Measurements from ENCODE around the gene DGKD.

- TF ChIP-seq BMI1 (IDR thresholded peaks at IDR 0.05; ENCODE audit: low read length) (no peak), FOS (IDR thresholded peaks at IDR 0.05; ENCODE audit: extremely low read depth, insufficient read length) (no peak), GTF2F1 (IDR thresholded peaks at IDR 0.05; ENCODE audit: low read depth, low read length) (no peak), KDM4B (IDR thresholded peaks at IDR 0.05; ENCODE audit: borderline replicate concordance in 2 of 2, low read depth in 1 of 2) (no peak)
Measured at GRCh38 chr2:233409286-233409991, 55.1 kb downstream of the DGKD start.
